ENCODE measurements around the gene KRT7.
"Not testable (repeated sequence)": the region's sequence is repeated elsewhere in the genome, so short reads cannot be mapped to it uniquely, and the experiment has no call there.

The KRT7 gene

DNA sequence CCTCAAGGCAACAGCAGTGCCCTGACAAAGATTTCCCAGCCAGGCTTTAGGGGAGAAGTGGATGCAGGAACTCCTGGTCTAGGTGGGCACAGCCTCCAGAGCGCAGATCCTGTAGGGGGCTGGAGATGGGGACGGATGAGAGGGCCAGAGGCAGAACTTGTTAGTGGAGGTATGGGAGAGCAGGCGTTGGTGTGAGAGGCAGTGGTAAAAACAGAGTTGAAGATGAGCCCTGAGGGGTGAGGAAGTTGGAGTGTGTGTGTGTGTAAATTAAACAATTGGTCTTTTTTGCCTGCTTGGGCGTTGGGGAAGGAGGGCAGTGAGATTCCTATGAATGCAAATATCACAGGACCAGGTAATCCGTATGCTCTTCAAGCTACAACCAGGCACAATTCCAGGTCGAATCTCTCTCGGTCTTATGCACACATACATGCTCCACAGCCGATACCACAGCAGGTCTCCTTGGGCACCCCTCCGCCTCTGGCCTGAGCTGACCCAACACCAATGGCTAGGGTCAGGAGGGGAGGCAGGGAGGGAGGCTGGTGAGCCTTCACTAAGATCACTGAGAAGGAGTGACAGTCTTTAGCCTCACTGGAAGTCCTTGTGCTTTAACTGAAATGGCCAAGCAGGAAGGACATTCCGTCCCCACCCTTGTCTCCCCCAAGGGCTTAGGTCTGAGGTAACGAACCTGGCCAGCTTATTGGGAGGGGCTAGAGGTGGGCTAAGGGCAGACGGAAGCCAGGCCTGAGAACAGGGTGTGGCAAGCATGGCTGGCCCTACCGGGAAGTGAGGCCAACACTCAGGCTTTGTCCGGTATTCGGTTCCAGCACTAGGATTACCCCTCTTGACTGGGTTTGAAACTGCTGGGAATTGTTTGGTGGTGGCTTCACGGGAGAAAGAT, 1.5 kb upstream of the KRT7 start:
- FAIRE-seq = no peak

DNA sequence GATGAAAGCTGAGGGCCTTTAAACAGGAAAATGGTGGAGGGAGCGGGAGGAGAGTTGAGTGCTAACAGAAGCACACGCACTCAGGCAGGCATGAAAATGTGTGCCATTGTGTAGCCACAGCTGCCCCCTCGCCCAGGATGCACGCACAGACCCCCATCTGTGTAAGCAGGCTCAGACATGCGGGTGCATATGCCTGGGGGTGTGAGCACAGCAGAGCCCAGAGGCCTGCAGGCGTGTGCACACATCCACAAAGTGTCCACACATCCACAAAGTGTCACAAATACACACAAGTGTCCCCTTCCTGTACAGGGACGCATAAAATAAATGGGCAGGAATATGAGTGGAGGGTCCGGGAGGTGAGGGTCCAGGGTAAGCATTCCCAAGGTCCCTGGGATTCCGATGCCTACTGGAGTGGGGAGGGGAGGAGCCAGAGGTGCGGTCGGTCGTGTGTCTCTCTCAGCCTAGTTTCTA, 805 bp upstream of the KRT7 start:
- FAIRE-seq = no peak

DNA sequence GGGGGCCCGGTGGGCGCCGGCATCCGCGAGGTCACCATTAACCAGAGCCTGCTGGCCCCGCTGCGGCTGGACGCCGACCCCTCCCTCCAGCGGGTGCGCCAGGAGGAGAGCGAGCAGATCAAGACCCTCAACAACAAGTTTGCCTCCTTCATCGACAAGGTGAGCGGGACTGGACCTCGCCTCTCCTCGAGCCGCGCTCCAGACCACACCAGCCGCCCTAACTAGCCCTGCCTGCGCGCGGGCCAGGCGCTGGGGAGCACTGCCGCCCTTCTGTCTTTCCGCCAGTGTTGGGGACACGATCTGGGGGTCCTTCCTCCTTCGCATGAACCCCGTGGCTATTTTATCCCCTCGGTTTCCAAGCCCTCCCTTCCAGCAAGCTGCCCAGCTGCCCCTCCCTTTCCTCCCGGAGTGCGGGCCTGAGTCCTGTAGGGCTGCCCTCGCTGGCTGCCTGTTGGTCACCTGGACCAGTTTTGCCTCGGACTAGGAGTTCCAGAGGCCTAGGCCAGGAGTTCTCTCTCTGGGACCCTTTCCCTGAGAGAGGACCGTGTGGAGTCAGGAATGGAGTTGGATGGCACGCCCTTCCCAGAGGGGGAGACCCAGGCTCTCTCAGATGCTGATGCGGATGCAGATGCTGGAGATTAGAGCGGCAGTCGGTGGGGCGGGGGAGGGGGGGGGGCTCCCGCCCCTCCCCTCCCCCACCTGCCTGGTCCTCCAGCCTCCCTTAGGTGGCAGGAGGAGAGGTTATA, 592 bp downstream of the KRT7 start:
- no peak for FAIRE-seq

DNA sequence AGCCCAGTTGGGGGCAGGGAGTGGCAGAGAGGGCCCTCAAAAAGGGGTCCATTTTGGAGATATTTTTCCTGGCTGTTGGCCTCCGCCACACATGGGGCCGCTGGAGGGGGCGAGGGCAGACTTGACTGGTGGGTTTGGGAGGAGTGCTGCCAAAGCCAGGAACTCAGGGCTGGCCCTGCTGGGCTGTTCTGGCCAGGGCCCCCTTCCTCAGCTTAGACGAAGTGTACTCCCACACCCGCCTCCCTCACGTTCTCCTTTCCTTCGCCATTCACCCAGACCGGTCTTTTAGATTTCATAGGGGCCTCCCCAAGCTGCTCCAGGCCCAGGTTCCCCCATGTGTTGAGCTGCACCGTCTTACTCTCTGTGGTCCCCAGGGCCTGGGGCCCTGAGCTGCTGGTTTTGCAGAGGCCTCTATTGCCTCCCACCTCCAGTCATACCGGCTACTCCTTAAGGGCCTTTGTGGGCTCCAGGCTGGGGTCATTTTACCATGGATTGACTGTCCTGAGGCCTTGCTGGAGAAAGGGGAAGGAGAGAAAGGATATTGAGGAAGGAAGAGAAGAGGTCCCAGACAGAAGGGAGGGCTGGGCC, 1.3 kb downstream of the KRT7 start:
- FAIRE-seq = no peak

DNA sequence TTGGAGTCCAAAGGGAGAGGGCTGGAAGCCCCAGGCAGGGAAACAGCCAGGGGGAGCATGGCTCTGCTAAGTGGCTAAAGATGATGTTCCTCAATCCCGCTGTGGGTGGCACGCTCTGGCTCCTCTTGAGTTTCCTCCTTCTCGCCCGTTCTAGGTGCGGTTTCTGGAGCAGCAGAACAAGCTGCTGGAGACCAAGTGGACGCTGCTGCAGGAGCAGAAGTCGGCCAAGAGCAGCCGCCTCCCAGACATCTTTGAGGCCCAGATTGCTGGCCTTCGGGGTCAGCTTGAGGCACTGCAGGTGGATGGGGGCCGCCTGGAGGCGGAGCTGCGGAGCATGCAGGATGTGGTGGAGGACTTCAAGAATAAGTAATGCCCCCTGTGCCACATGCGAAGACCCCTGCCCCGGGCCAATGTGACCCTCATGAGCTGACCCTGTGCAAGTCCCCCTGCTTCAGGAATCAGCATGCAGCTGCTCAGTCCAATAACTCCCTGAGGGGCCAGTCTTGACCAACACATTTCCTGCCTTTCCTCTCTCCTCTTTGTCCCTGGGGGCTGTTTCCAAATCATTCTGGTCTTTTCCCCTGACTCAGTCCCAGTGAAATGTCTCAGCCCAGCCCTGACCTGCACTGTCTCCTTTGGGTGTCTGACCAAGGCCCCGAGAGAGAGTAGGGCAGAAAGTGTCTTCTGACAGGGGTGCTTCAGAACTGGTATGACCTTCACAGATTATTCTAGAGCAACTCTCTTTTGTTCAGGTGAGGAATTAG, 2.1 kb downstream of the KRT7 start:
- FAIRE-seq = no peak

DNA sequence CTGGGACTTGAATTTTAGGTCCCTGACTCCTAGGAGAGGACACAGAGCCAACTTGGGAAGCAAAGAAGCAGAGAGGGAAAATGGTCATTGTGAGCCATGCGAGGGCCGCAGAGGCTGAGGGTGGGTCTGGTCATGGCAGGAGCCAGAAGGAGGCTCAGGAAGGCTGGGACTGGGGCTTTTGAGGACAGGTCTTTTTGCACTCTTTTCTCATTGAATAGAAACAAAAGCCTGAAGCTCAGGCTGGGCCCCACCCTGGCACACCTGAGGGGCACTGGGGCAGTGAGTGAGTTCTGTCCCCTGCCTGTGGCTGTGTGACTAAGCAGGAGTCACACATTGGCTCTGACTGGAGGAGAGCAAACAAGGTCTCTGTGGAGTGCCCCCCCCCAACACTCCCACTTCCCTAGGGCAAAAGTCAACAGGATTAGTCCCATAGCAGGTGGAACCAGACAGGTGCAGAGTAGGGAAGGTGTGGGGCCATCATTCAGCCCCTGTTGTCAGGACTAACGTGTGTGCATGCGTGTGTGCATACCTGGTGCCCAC, 2.8 kb downstream of the KRT7 start:
- FAIRE-seq = no peak

DNA sequence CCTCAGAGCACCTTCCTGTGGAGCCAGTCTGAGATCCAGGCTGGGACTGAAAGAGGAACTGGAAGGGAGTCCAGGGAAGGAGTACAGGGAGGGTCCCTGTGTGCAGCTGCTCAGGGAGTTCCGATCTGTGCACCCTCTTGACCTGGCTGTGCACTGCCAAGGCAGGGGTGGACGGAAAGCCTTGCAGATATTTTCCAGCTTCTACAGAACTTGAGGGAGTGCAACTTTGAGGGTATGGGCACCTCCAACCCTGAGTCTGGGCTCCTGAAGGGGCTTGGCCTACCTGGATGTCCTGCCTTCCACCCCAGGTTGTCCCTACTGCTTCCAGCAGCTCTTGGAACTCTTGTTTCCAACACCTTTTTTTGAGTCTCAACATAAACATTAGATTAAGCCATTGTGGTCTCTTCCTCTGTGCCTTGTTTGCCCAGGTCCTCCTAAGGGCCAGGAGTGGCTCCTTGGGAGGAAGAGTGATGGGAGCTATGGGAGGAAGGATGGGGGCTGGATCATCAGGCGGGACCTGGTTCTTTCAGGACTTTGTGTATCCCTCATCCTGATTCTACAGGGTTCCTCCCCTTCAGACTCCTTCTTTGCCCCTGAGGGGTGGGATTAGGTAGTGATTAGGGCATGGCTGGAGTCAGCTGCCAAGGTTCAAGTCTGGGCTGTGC, 3.5 kb downstream of the KRT7 start:
- FAIRE-seq = no peak

DNA sequence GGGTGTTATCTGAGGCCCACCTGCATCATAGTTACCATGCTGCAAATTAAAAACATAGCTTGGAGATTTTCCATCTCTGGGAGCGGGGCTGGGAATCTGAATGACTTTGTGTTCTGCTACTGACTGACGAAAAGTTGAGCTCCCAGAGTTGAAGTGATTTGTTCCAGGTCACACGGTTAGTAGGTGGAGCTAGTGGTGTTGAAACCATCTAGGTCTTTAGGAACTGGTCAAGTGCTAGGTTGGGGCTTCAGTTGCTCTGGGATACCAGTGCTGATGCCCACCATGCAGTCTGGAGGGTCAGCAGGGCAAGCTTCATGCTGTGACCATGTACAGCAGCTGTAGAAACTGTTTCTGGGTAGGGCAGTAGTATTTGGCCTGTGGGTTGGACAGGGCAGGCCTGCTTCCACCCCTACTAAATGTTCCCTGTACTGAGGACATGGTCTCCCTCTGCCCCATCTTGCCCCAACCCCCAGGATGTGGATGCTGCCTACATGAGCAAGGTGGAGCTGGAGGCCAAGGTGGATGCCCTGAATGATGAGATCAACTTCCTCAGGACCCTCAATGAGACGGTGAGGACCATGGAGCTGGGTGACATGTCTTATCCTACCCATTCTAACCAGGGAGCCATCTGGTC, 5.3 kb downstream of the KRT7 start:
- FAIRE-seq = no peak

DNA sequence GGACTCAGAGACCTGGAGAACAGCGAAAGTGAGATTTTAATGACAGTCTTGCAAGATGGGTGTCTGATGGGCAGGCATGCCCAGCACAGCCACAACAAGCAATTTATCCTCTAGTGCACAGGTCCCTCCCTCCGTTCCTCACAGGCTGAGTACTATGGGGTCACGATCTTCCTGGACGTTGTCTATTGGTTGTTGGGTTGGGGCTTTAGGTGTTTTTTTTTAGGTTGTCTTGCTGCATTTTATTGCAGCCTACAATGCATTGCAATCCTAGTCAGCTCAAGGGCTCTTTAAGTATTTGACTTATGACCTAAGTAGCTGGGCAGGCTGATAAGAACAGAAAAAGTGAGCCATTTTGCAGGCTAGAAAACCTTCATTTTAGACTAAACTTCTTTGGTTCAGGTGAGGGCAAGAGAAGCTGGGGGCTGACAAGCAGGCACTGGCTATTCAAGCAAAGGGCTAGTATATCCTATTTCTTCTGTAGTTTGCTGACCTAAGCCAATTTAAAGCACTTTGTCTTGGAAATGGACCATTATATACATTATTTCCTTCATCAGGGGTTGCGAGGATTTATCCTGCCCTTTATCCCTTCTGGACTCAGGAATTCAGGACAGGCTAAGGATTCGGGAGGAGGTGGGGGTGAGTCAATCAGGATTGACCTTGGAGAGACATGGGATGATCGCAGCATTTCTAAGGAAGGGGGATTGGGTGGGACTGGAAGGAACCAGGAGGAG, 6.0 kb downstream of the KRT7 start:
- FAIRE-seq = no peak

DNA sequence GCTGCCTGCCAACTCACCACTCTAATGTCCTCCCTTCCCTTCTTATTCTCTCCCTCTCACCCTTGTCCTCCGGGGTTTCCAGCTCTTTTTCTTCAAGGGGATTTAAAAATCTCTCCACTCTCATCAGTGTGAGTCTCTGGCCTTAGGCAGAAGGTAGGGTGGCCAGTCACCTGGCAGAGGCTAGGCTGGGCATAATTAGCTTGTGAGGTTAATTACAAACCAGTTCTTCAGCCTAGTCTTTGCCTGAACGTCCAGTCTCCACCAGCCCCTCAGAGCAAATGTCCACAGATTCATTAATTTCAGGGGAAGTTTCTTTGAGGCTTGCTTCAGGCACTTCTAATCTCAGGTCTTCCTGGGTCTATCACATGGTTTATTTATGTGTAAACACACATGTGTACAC, 6.7 kb downstream of the KRT7 start:
- FAIRE-seq = no peak

DNA sequence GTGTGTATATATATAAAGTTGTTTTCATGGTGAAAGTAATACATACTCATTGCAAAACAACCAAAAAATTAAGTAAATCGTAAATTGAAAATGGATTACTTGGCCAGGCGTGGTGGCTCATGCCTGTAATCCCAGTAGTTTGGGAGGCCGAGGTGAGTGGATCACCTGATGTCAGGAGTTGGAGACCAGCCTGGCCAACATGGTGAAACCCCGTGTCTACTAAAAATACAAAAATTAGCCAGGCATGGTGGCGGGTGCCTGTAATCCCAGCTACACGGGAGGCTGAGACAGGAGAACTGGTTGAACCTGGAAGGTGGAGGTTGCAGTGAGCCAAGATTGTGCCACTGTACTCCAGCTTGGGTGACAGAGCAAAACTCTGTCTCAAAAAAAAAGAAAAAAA, 7.2 kb downstream of the KRT7 start:
- not testable (repeated sequence) for FAIRE-seq

DNA sequence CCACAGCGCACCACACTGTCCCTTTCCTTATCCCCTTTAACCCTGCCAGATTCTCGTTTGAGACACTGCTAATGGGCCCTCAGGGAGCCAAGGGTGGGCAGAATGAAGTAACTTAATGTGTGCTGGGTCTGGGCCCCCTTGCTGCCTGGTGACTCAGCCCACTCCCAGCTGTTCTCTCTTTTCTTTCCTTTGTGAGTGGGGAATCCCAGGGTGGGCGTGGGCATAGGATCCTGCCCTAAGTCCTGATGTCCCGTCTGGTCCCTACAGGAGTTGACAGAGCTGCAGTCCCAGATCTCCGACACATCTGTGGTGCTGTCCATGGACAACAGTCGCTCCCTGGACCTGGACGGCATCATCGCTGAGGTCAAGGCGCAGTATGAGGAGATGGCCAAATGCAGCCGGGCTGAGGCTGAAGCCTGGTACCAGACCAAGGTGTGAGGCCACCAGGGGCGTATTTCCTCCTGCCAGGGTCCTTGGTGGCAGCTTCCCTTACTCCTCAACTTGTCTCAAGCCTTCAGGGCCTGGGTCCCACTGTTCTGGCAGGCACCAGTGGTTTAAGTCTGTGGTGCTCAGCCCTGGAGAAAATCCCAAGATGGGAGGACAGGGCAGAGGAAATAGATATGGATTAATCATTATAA, 8.3 kb downstream of the KRT7 start:
- no peak for FAIRE-seq

DNA sequence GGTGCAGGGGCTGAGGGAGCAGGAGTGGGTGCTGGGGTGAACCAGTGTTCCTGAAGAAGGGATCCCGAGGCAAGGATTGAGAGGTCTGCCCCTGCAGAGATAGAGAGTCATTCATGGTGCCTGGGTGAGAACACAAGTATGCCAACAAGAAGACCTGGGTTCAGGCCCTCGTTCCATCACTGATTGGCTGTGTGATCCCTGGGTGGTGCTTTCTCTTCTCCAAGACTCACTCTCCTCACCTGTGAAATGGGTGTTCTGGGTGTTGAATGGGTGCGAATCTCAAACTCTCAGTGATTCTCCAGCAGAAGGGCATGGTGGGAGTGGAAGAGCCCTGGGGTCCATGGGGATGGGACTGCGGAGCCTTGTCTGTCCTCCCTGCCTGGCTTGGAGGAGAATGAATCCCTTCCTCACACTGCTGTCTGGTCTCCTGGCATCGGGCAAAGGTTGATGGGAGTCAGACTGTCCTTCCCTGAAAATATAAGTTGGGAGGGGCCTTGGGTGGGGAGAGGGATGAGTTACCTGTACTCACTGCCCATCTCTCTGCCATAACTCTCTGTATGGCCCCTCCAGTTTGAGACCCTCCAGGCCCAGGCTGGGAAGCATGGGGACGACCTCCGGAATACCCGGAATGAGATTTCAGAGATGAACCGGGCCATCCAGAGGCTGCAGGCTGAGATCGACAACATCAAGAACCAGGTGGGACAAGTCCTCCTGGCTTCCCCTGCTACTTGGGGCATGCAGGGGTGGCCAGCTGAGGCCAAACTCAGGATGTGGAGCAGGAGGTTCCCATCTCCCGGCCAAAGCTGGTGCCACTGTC, 9.6 kb downstream of the KRT7 start:
- no peak for FAIRE-seq

DNA sequence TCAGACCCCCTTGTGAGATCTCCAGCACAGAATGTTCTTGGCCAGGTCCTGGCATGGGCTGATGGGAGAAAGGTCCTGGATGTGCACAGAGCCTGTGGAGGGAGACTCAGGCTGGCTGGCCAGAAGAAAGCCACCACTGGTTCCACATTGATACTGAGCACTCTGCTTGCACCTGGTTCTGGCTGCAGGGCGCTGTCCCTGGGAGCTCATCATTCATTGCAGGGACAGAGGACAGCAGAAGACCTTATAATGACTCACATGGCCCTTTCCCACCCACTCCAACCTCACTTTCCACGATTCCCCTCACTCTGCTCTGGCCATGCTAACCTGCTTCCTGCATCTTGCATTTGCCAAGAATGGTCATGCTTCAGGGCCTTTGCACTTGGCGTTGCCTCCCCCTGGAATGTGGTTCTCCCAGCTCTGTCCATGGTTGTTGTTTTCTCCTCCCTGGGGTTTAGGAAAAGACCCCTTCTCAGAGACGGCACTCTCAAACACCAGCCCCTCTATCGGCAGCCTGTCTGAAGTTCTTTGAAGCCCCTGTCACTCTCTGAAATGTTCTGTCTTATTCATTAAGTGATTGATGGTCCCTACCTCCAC, 10.3 kb downstream of the KRT7 start:
- no peak for FAIRE-seq

DNA sequence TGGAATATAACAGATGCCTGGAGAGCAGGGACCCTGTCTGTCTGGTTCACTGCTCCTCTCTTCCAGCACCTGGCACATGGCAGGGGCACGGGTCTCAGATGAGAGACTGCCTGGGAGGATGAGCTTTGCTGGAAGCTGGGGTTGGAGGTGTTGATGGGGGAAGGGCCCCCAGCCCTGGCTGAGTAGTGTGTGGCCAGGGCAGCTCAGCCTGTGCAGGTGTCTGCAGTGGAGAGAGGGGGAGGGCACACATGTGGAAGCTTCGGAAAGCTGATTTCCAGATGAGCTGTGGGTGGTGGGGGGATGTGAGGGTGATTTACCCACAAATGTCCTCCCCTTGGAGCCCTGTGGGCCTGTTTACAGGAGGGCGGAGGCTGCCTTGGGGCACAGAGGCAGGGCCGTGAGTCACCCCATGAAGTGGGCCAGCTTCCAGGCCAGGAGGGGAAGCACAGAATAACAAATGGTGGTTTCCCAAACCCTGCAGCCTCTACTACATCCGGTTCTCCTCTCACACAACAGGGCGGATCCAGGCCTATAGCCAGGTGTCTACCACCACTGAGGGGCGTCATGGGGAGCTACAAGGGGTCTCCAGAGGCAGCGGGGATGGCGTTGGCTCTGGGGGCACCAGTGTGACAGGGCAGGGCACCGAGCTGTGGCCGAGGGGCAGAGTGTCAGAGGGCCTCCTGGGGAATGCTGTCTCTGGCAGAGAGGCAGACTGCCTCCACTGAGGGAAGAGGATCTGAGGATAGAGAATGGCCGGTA, 11.0 kb downstream of the KRT7 start:
- no peak for FAIRE-seq

DNA sequence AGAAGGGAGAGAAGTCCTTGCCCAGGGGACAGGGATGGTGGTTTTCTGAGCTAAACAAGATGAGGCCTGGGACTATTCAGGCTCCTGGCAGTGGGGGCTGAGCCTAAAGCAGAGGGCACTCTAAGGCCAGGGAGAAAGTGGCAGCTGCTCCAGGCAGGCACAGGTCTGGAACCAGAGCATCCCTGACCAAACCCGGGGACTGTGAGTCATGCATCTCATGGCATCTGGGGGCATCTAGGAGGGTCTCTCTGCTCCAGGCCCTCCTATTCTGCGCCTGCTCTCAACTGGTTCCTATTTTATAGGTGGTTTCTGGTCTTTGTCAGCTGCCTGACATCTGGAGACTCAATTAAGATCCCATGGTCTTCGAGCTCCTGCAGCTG, 11.6 kb downstream of the KRT7 start:
- FAIRE-seq = no peak

DNA sequence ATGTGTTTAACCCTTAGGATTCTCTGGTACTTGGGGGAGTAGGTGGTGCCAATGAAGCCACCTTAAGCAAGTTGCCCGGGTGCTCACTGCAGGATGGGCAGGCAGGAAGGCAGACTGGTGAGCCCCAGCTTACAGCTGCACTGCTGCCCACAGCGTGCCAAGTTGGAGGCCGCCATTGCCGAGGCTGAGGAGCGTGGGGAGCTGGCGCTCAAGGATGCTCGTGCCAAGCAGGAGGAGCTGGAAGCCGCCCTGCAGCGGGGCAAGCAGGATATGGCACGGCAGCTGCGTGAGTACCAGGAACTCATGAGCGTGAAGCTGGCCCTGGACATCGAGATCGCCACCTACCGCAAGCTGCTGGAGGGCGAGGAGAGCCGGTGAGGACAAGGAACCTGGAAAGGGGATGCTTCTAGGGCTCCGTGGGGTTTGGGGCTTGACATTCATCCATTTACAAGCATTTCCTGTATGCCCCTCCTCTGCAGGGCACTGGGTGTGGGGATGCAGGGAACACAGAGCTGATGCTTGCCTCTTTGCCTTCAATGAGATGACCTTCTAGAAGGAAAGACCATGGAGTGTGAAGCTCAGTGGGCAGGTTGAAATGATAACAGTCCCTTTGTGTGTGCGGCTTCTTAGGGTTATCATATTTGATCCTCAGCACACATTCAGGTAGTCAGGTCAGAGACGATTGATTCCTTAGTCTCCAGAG, 12.4 kb downstream of the KRT7 start:
- no peak for FAIRE-seq
